HEK293 (cell line): Measurements from ENCODE around the gene SAXO1.

Source experiments
- CTCF ChIA-PET: fragments of 350-600 bp; formaldehyde crosslinking; extraction: SDS; loops from one replicate; lab custom pipeline; 2021; ENCODE audit warnings: antibody characterized with exemption; lab: Yijun Ruan, JAX
- POLR2A ChIA-PET: fragments of 300-600 bp; formaldehyde crosslinking; extraction: SDS; loops from one replicate; lab custom pipeline; 2020; ENCODE audit warnings: antibody characterized with exemption, inconsistent platforms; lab: Yijun Ruan, JAX
- H3K27ac ChIP-seq: fragments of 200-500 bp; sonication (Bioruptor generic); 2 replicates; pipeline ENCODE4 v1.5.1; 2014; ENCODE audit warnings: low read depth, low read length, control low read depth, inconsistent platforms; ENCODE audit errors: extremely low read depth
- H3K36me3 ChIP-seq, 2 experiments: fragments of 200-500 bp in 1 of 2; sonication (Bioruptor generic) in 1 of 2; 1 replicate in 1 of 2; 2 replicates in 1 of 2; pipeline ENCODE4 v1.5.1; 2014 to 2017; ENCODE audit warnings: inconsistent platforms in 2 of 2, low read length in 2 of 2; ENCODE audit not compliant: control insufficient read depth in 2 of 2, insufficient read depth in 1 of 2
- H3K4me1 ChIP-seq: fragments of 200-500 bp; sonication (Bioruptor generic); 2 replicates; pipeline ENCODE4 v1.5.1; 2014; ENCODE audit warnings: mild to moderate bottlenecking, low read length, inconsistent platforms; ENCODE audit not compliant: control insufficient read depth, insufficient read depth
- H3K4me3 ChIP-seq: 2 replicates; pipeline ENCODE4 v1.5.1; 2011; ENCODE audit warnings: low read depth, mild to moderate bottlenecking, control low read depth, low read length, moderate library complexity
- H3K9me3 ChIP-seq: fragments of 200-500 bp; sonication (Bioruptor generic); 2 replicates; pipeline ENCODE4 v1.5.1; 2014; ENCODE audit warnings: low read depth, low read length, inconsistent platforms; ENCODE audit not compliant: control insufficient read depth, insufficient read depth
- BCL11B ChIP-seq: fragments of 450-650 bp; formaldehyde crosslinking; IDR thresholded peaks from 2 replicates; pipeline ENCODE4 v1.5.1; 2016; ENCODE audit warnings: low read depth, missing biosample characterization, missing genetic modification characterization
- PBX3 ChIP-seq: sonication (generic); formaldehyde crosslinking; IDR thresholded peaks from 2 replicates; pipeline ENCODE4 v1.8.1; 2022; ENCODE audit warnings: mild to moderate bottlenecking, moderate library complexity, missing genetic modification reagents
- PRDM10 ChIP-seq: fragments of 450-650 bp; formaldehyde crosslinking; IDR thresholded peaks from 2 replicates; pipeline ENCODE4 v1.5.1; 2016; ENCODE audit warnings: missing biosample characterization, missing genetic modification characterization
- TRIM28 ChIP-seq: IDR thresholded peaks from 2 replicates; pipeline ENCODE4 v1.6.1; 2011; ENCODE audit warnings: low read length, control low read depth, borderline replicate concordance
- ZBTB10 ChIP-seq: fragments of 450-650 bp; formaldehyde crosslinking; IDR thresholded peaks from 2 replicates; pipeline ENCODE4 v1.5.1; 2016; ENCODE audit warnings: missing biosample characterization, missing genetic modification characterization
- ZBTB17 ChIP-seq: fragments of 450-650 bp; formaldehyde crosslinking; IDR thresholded peaks from 2 replicates; pipeline ENCODE4 v1.5.1; 2016; ENCODE audit warnings: missing biosample characterization, missing genetic modification characterization
- ZNF112 ChIP-seq: fragments of 450-650 bp; formaldehyde crosslinking; IDR thresholded peaks from 2 replicates; pipeline ENCODE4 v1.5.0; 2017; ENCODE audit warnings: missing biosample characterization, missing genetic modification characterization
- ZNF175 ChIP-seq: fragments of 450-650 bp; formaldehyde crosslinking; IDR thresholded peaks from 2 replicates; pipeline ENCODE4 v1.5.1; 2016; ENCODE audit warnings: missing biosample characterization, missing genetic modification characterization
- ZNF211 ChIP-seq: fragments of 450-650 bp; formaldehyde crosslinking; IDR thresholded peaks from 2 replicates; pipeline ENCODE4 v1.5.1; 2016; ENCODE audit warnings: low read depth, missing biosample characterization, missing genetic modification characterization
- ZNF239 ChIP-seq: fragments of 450-650 bp; formaldehyde crosslinking; IDR thresholded peaks from 2 replicates; pipeline ENCODE4 v1.5.1; 2016; ENCODE audit warnings: missing biosample characterization, missing genetic modification characterization
- ZNF311 ChIP-seq: fragments of 450-650 bp; formaldehyde crosslinking; IDR thresholded peaks from 2 replicates; pipeline ENCODE4 v1.5.1; 2017; ENCODE audit warnings: missing biosample characterization, missing genetic modification characterization, borderline replicate concordance
- ZNF324 ChIP-seq: fragments of 450-650 bp; formaldehyde crosslinking; IDR thresholded peaks from 2 replicates; pipeline ENCODE4 v1.5.1; 2016; ENCODE audit warnings: missing biosample characterization, missing genetic modification characterization
- ZNF37A ChIP-seq: fragments of 450-650 bp; IDR thresholded peaks from 2 replicates; pipeline ENCODE4 v1.5.1; 2018; ENCODE audit warnings: missing biosample characterization, missing genetic modification characterization
- ZNF423 ChIP-seq: fragments of 450-650 bp; formaldehyde crosslinking; IDR thresholded peaks from 2 replicates; pipeline ENCODE4 v1.5.1; 2016; ENCODE audit warnings: missing biosample characterization, missing genetic modification characterization
- ZNF501 ChIP-seq: fragments of 450-650 bp; formaldehyde crosslinking; IDR thresholded peaks from 2 replicates; pipeline ENCODE4 v1.5.1; 2016; ENCODE audit warnings: missing biosample characterization, missing genetic modification characterization
- ZNF521 ChIP-seq: fragments of 450-650 bp; formaldehyde crosslinking; IDR thresholded peaks from 2 replicates; pipeline ENCODE4 v1.5.1; 2017; ENCODE audit warnings: missing biosample characterization, mild to moderate bottlenecking, missing genetic modification characterization
- ZNF549 ChIP-seq: fragments of 450-650 bp; IDR thresholded peaks from 2 replicates; pipeline ENCODE4 v1.5.1; 2018; ENCODE audit warnings: missing biosample characterization, missing genetic modification characterization, mild to moderate bottlenecking, inconsistent platforms, moderate library complexity
- ZNF600 ChIP-seq: fragments of 450-650 bp; formaldehyde crosslinking; IDR thresholded peaks from 2 replicates; pipeline ENCODE4 v1.5.1; 2016; ENCODE audit warnings: missing biosample characterization, missing genetic modification characterization
- ZNF639 ChIP-seq: fragments of 450-650 bp; formaldehyde crosslinking; IDR thresholded peaks from 2 replicates; pipeline ENCODE4 v1.5.1; 2016; ENCODE audit warnings: missing biosample characterization, missing genetic modification characterization
- ZXDB ChIP-seq: fragments of 450-650 bp; formaldehyde crosslinking; IDR thresholded peaks from 2 replicates; pipeline ENCODE4 v1.5.1; 2016; ENCODE audit warnings: missing biosample characterization, missing genetic modification characterization

Gene SAXO1

GRCh38 chr9:18905028-18905882 is 127.8 kb downstream of the SAXO1 start (continued):
- TF ChIP-seq PBX3 (CRISPR knock-in tag) (no peak), ZXDB (tag by site-specific recombination) (no peak)

GRCh38 chr9:18903450-18903849 is 129.6 kb downstream of the SAXO1 start:
- POLR2A ChIA-PET, result no interaction called here
- no peaks in the 10 kb centered on the region for H3K4me1 ChIP-seq
- no peak for TF ChIP-seq ZNF549
- TF ChIP-seq BCL11B (tag by site-specific recombination), result no peak
- TF ChIP-seq TRIM28, result no peak
- no peak for TF ChIP-seq ZNF37A (tag by site-specific recombination)
- TF ChIP-seq ZNF521 (tag by site-specific recombination), result no peak
- TF ChIP-seq ZNF600 (tag by site-specific recombination), result no peak
- no peak for TF ChIP-seq ZBTB17 (tag by site-specific recombination)
- no peak for TF ChIP-seq PRDM10 (tag by site-specific recombination)
- no peak for TF ChIP-seq ZNF112 (tag by site-specific recombination)
- no peak for TF ChIP-seq ZNF239 (tag by site-specific recombination)
- no peak for TF ChIP-seq ZNF175 (tag by site-specific recombination)
- TF ChIP-seq ZNF211 (tag by site-specific recombination), result no peak
- no peak for TF ChIP-seq ZNF311 (tag by site-specific recombination)
- TF ChIP-seq ZNF501 (tag by site-specific recombination), result no peak
- no peak for TF ChIP-seq ZBTB10 (tag by site-specific recombination)
- no peak for TF ChIP-seq ZNF639
- TF ChIP-seq ZNF423 (tag by site-specific recombination), result no peak
- no peak for TF ChIP-seq ZNF324
- H3K27ac ChIP-seq, result no peak overlapping the region
- CTCF ChIA-PET, result no interaction called here
- H3K36me3 ChIP-seq, result no peaks in the 10 kb centered on the region
- H3K9me3 ChIP-seq, result no peaks in the 10 kb centered on the region
- no peak overlapping the region for H3K4me3 ChIP-seq
